ENCODE results near the gene OR13C3. TPM values are rescaled to one million over a fixed set of nuclear protein-coding genes. Genes with fewer than 3 reads are reported as not detected.

Gene OR13C3
- total and polyA plus RNA-seq, 2 of the 4 experiments (the other 2 are of a cell fraction) = not detected

Other genes starting within 250 kb of the OR13C3 start
- not detected in 2 replicates for gene OR13F1, start 32.6 kb downstream of the OR13C3 start, total RNA-seq (2012; rRNA removed)
- not detected in 2 replicates for gene OR13F1, start 32.6 kb downstream of the OR13C3 start, polyA plus RNA-seq (2012; rRNA removed)
- not detected in 2 replicates for gene OR13C4, start 9.6 kb downstream of the OR13C3 start, total RNA-seq (2012; rRNA removed)
- gene OR13C4, start 9.6 kb downstream of the OR13C3 start, polyA plus RNA-seq (2012; rRNA removed) = not detected in 2 replicates
- not detected in 2 replicates for gene OR13C8, start 32.3 kb upstream of the OR13C3 start, total RNA-seq (2012; rRNA removed)
- not detected in 2 replicates for gene OR13C8, start 32.3 kb upstream of the OR13C3 start, polyA plus RNA-seq (2012; rRNA removed)
- not detected in 2 replicates for gene OR13C5, start 62.6 kb upstream of the OR13C3 start, total RNA-seq (2012; rRNA removed)
- gene OR13C5, start 62.6 kb upstream of the OR13C3 start, polyA plus RNA-seq (2012; rRNA removed) = not detected in 2 replicates
- not detected in 2 replicates for gene OR13C2, start 68.8 kb upstream of the OR13C3 start, total RNA-seq (2012; rRNA removed)
- gene OR13C2, start 68.8 kb upstream of the OR13C3 start, polyA plus RNA-seq (2012; rRNA removed) = not detected in 2 replicates
- not detected in 2 replicates for gene OR13C9, start 81.3 kb upstream of the OR13C3 start, total RNA-seq (2012; rRNA removed)
- not detected in 2 replicates for gene OR13C9, start 81.3 kb upstream of the OR13C3 start, polyA plus RNA-seq (2012; rRNA removed)
- gene OR13D1, start 157.7 kb upstream of the OR13C3 start, total RNA-seq (2012; rRNA removed) = not detected in 2 replicates
- gene OR13D1, start 157.7 kb upstream of the OR13C3 start, polyA plus RNA-seq (2012; rRNA removed) = not detected in 2 replicates
- gene NIPSNAP3A, start 210.8 kb upstream of the OR13C3 start, total RNA-seq (2012; rRNA removed) = 32.1 and 40.0 TPM in 2 replicates
- 16.2 and 21.4 TPM in 2 replicates for gene NIPSNAP3A, start 210.8 kb upstream of the OR13C3 start, polyA plus RNA-seq (2012; rRNA removed)
- gene NIPSNAP3B, start 227.3 kb upstream of the OR13C3 start, total RNA-seq (2012; rRNA removed) = 0.18 and 0.28 TPM in 2 replicates
- gene NIPSNAP3B, start 227.3 kb upstream of the OR13C3 start, polyA plus RNA-seq (2012; rRNA removed) = 0.24 and 0.33 TPM in 2 replicates